ENCODE measurements around the gene ATOH1. TPM values are rescaled to one million over a fixed set of nuclear protein-coding genes. Genes with fewer than 3 reads are reported as not detected.

Gene ATOH1
- total RNA-seq, 1 experiment from 2014 or later: not detected

GRCh38 chr4:93779228-93779627 is 49.3 kb upstream of the ATOH1 start:
- intact Hi-C loops (cut with micrococcal nuclease): no loop called here
- CTCF ChIA-PET: no interaction called here
- no TSS peak for BruUV-seq (replicated peaks)

More at GRCh38 chr4:93779228-93779627, 49.3 kb upstream of the ATOH1 start:
- no peak overlapping the region for H3K27ac ChIP-seq (ENCODE audit: low read depth, low read length)
- POLR2A ChIA-PET: no interaction called here
- ATAC-seq (no peak), DNase-seq (ENCODE audit: low read depth, low spot score) (no peak)
- RAD21 ChIA-PET (ENCODE audit: low non-redundant PET in 1 of 2, low total read pairs in 2 of 2, uncharacterized antibody in 2 of 2, unreplicated experiment in 2 of 2): no interaction called here
- peak overlapping the region; percentile 27 for H2AFZ ChIP-seq (ENCODE audit: low read depth, low read length, poor library complexity, severe bottlenecking)
- H3K9me2 ChIP-seq (ENCODE audit: insufficient read depth): no peaks in the 10 kb centered on the region
- no peaks in the 10 kb centered on the region for H3K79me2 ChIP-seq (ENCODE audit: insufficient read depth, low read length)
- no peaks in the 10 kb centered on the region for H4K20me1 ChIP-seq (ENCODE audit: insufficient read depth)
- H3K36me3 ChIP-seq (ENCODE audit: control insufficient read depth in 1 of 2, insufficient read depth in 2 of 2, low read length in 2 of 2): no peaks in the 10 kb centered on the region
- H3K9me3 ChIP-seq (ENCODE audit: control insufficient read depth in 1 of 2, insufficient read depth in 1 of 2, low read depth in 1 of 2, low read length in 2 of 2): no peaks in the 10 kb centered on the region
- TF ChIP-seq POLR2A (IDR thresholded peaks at IDR 0.05; ENCODE audit: borderline replicate concordance, extremely low read depth, insufficient read depth, insufficient read length) (no peak), EGR1 (IDR thresholded peaks at IDR 0.05; ENCODE audit: low read depth) (no peak), CBX3 (IDR thresholded peaks at IDR 0.05; ENCODE audit: low read depth) (no peak), POLR2AphosphoS5 (IDR thresholded peaks at IDR 0.05; ENCODE audit: low read depth, low read length) (no peak), REST (IDR thresholded peaks at IDR 0.05; ENCODE audit: low read depth) (no peak), TCF7L2 (IDR thresholded peaks at IDR 0.05; ENCODE audit: borderline replicate concordance, extremely low read depth, insufficient read depth, insufficient read length) (no peak), SRF (IDR thresholded peaks at IDR 0.05; ENCODE audit: low read depth) (no peak), ATF3 (IDR thresholded peaks at IDR 0.05) (no peak), RAD21 (IDR thresholded peaks at IDR 0.05; ENCODE audit: low read depth) (no peak), EZH2phosphoT487 (IDR thresholded peaks at IDR 0.05; ENCODE audit: borderline replicate concordance) (no peak), EZH2 (IDR thresholded peaks at IDR 0.05) (no peak), ELF1 (IDR thresholded peaks at IDR 0.05; ENCODE audit: borderline replicate concordance, low read depth) (no peak), JUND (IDR thresholded peaks at IDR 0.05) (no peak)
- H3K4me1 ChIP-seq (ENCODE audit: control insufficient read depth in 1 of 2, insufficient read depth in 2 of 2, low read length in 2 of 2): no peaks in the 10 kb centered on the region
- H3K9ac ChIP-seq (ENCODE audit: low read length): no peak overlapping the region
- H3K4me3 ChIP-seq (replicated peaks in 1 of 2; ENCODE audit: low read depth in 1 of 2, low read length in 2 of 2): no peak overlapping the region
- no peaks in the 10 kb centered on the region for H3K27me3 ChIP-seq (ENCODE audit: insufficient read depth, low read length)
- H3K4me2 ChIP-seq (ENCODE audit: low read length): no peak overlapping the region
